Right lobe of liver (tissue), 6 donors: ENCODE data around the gene ASB3. TPM values are rescaled to one million over a fixed set of nuclear protein-coding genes. Genes with fewer than 3 reads are reported as not detected.

Source experiments
- ATAC-seq, 4 donors: fragments of 200-7000 bp; cut with Tn5 transposase; one replicate each; pipeline ENCODE4 v1.9.1; 2020; ENCODE audit warnings: mild to moderate bottlenecking in 4 of 4, moderate library complexity in 4 of 4
- DNase-seq, 3 donors: peaks; one replicate each; pipeline ENCODE4 v3.0.0-alpha.2; 2020
- H3K27ac ChIP-seq, 3 donors: fragments of 200-600 bp; one replicate each; pipeline ENCODE4 v1.8.0; 2022
- H3K27me3 ChIP-seq, 2 donors: fragments of 200-600 bp; one replicate each; pipeline ENCODE4 v1.8.0; 2022
- H3K36me3 ChIP-seq, 4 donors: fragments of 200-600 bp; sonication (generic) in 1 of 4; one replicate each; pipeline versions ENCODE4 v1.5.1 to v1.8.0; 2017 to 2022; ENCODE audit warnings: control low read depth in 1 of 4
- H3K4me1 ChIP-seq, 4 donors: fragments of 200-600 bp; sonication (generic) in 1 of 4; one replicate each; pipeline versions ENCODE4 v1.5.1 to v1.8.0; 2017 to 2022; ENCODE audit warnings: control low read depth in 1 of 4
- H3K4me3 ChIP-seq, 3 donors: fragments of 200-600 bp; one replicate each; pipeline ENCODE4 v1.8.0; 2022
- H3K9me3 ChIP-seq, 4 donors: fragments of 200-600 bp; sonication (generic) in 1 of 4; one replicate each; pipeline versions ENCODE4 v1.5.1 to v1.8.0; 2017 to 2022; ENCODE audit warnings: control low read depth in 1 of 4
- POLR2A ChIP-seq: fragments of 450-650 bp; IDR thresholded peaks from one replicate; pipeline ENCODE4 v1.6.1; 2017; ENCODE audit warnings: antibody characterized with exemption, mild to moderate bottlenecking
- WGBS: methylation state at CpG from one replicate; pipeline ENCODE4 v1.1.6; 2018; ENCODE audit warnings: low coverage, low lambda C conversion rate; ENCODE audit not compliant: insufficient coverage; ENCODE audit errors: missing lambda C conversion rate; 5-methylcytosine and 5-hydroxymethylcytosine counted together
- intact Hi-C, 2 donors: fragments of 100-400 bp; cut with DNase I; formaldehyde crosslinking; loops; one replicate each; pipeline versions ENCODE4 v1.11.2 to v1.14.1; 2022
- total RNA-seq, 6 experiments: library from RNA; depleted of rRNA in 2 of 6; stranded (reverse); fragments of >200 nt in 2 of 6; fragmentation: NEBNext Ultra II Directional in 3 of 6; extraction: Animal tissue kit (Norgen Biotek cat#: 25700) in 3 of 6; gene quantifications; one replicate each; pipeline versions ENCODE4 v1.1.0 to v1.2.4, GENCODE V29; 2016 to 2023
- TF ChIP-seq, protein P1 (sequence below), 4 donors: fragments of 200-600 bp in 3 of 4; fragments of 450-650 bp in 1 of 4; IDR thresholded peaks; one replicate each; pipeline versions ENCODE4 v1.5.1 to v1.8.0; 2016 to 2022; ENCODE audit warnings: antibody characterized with exemption in 4 of 4, mild to moderate bottlenecking in 2 of 4
- donor health status: DM: no; HTN: yes; CAD: no.
- donor health status: DM: no; HTN: no; CAD: no.
- donor health status: DM: no; HTN: no; CAD: no.
- donor health status: DM: no; HTN: yes; CAD: no.
- donor health status: DM: no; HTN: yes; CAD: no.

Gene ASB3
- total RNA-seq, 6 experiments from 2014 or later: 3.6 to 8.4 (median 5.3) TPM

- Histone ChIP-seq H3K27ac (no peak overlapping the region), H3K36me3 (no peaks in the 10 kb centered on the region), H3K27me3 (no peaks in the 10 kb centered on the region), H3K4me1 (peaks cover 0 to 10% (median 0%) of the 10 kb centered on the region in 4 donors), H3K4me3 (no peak overlapping the region), H3K9me3 (no peaks in the 10 kb centered on the region)
- intact Hi-C loops: no loop called here
- TF ChIP-seq, protein P1, sequence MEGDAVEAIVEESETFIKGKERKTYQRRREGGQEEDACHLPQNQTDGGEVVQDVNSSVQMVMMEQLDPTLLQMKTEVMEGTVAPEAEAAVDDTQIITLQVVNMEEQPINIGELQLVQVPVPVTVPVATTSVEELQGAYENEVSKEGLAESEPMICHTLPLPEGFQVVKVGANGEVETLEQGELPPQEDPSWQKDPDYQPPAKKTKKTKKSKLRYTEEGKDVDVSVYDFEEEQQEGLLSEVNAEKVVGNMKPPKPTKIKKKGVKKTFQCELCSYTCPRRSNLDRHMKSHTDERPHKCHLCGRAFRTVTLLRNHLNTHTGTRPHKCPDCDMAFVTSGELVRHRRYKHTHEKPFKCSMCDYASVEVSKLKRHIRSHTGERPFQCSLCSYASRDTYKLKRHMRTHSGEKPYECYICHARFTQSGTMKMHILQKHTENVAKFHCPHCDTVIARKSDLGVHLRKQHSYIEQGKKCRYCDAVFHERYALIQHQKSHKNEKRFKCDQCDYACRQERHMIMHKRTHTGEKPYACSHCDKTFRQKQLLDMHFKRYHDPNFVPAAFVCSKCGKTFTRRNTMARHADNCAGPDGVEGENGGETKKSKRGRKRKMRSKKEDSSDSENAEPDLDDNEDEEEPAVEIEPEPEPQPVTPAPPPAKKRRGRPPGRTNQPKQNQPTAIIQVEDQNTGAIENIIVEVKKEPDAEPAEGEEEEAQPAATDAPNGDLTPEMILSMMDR (IDR thresholded peaks at IDR 0.05): no peak
- peak; percentile 40 for TF ChIP-seq POLR2A
- peak in 3 of 4 donors; percentile 19 to 66 (median 41) for ATAC-seq
- 37% methylated on average over 1 of the region's 1 CpG for WGBS
- DNase-seq: no peak
Observed at GRCh38 chr2:53739032-53739431, 47.7 kb downstream of the ASB3 start.

GRCh38 chr2:53737091-53737490, 49.7 kb downstream of the ASB3 start:
- intact Hi-C loops: no loop called here
- ATAC-seq: no peak
- H3K9me3 ChIP-seq: no peaks in the 10 kb centered on the region
- no peak for TF ChIP-seq POLR2A
- TF ChIP-seq, protein P1 (IDR thresholded peaks at IDR 0.05): no peak
- DNase-seq: no peak
- no peaks in the 10 kb centered on the region for H3K27me3 ChIP-seq
- no peak overlapping the region for H3K27ac ChIP-seq
- H3K4me1 ChIP-seq: peaks cover 0 to 10% (median 0%) of the 10 kb centered on the region in 4 donors
- WGBS: 90% methylated on average over 5 of the region's 5 CpGs
- no peak overlapping the region for H3K4me3 ChIP-seq
- no peaks in the 10 kb centered on the region for H3K36me3 ChIP-seq

- WGBS: 90% methylated on average over 1 of the region's 1 CpG
- TF ChIP-seq, protein P1 (IDR thresholded peaks at IDR 0.05): no peak
- no peak for TF ChIP-seq POLR2A
- DNase-seq (no peak), ATAC-seq (no peak)
- Histone ChIP-seq H3K4me3 (no peak overlapping the region), H3K4me1 (no peaks in the 10 kb centered on the region), H3K36me3 (no peaks in the 10 kb centered on the region), H3K27ac (no peak overlapping the region), H3K27me3 (no peaks in the 10 kb centered on the region), H3K9me3 (no peaks in the 10 kb centered on the region)
- intact Hi-C loops: no loop called here
Observed at GRCh38 chr2:53729143-53729762, 57.5 kb downstream of the ASB3 start.

GRCh38 chr2:53727921-53728320, 58.8 kb downstream of the ASB3 start:
- no peaks in the 10 kb centered on the region for H3K4me1 ChIP-seq
- no peaks in the 10 kb centered on the region for H3K9me3 ChIP-seq
- DNase-seq: no peak
- no peaks in the 10 kb centered on the region for H3K36me3 ChIP-seq
- 100% methylated on average over 3 of the region's 3 CpGs for WGBS
- no peak for ATAC-seq
- no peak overlapping the region for H3K4me3 ChIP-seq
- intact Hi-C loops: no loop called here
- no peak for TF ChIP-seq POLR2A
- TF ChIP-seq, protein P1 (IDR thresholded peaks at IDR 0.05): no peak
- no peaks in the 10 kb centered on the region for H3K27me3 ChIP-seq
- H3K27ac ChIP-seq: no peak overlapping the region

GRCh38 chr2:53725662-53726061, 61.1 kb downstream of the ASB3 start:
- ATAC-seq (no peak), DNase-seq (no peak)
- Histone ChIP-seq H3K4me3 (no peak overlapping the region), H3K36me3 (no peaks in the 10 kb centered on the region), H3K4me1 (no peaks in the 10 kb centered on the region), H3K9me3 (no peaks in the 10 kb centered on the region), H3K27ac (no peak overlapping the region), H3K27me3 (no peaks in the 10 kb centered on the region)
- 93% methylated on average over 4 of the region's 4 CpGs for WGBS
- intact Hi-C loops: no loop called here
- no peak for TF ChIP-seq POLR2A
- TF ChIP-seq, protein P1 (IDR thresholded peaks at IDR 0.05): no peak
